Measurements from ENCODE around the gene MXRA5. TPM values are rescaled to one million over a fixed set of nuclear protein-coding genes. Genes with fewer than 3 reads are reported as not detected.
"Not testable (repeated sequence)": the region's sequence is repeated elsewhere in the genome, so short reads cannot be mapped to it uniquely, and the experiment has no call there.

Gene MXRA5
- total RNA-seq, 1 experiment from 2014 or later, result not detected

GRCh38 chrX:3345281-3346191 is 916 bp downstream of the MXRA5 start:
- DNase-seq (ENCODE audit: low spot score), result no peak
- in situ Hi-C loops (cut with HindIII; ENCODE audit: low sequenced_read_pairs), result no loop called here

GRCh38 chrX:3343569-3343968 is 2.9 kb downstream of the MXRA5 start:
- in situ Hi-C loops (cut with HindIII; ENCODE audit: low sequenced_read_pairs); DNase-seq (ENCODE audit: low spot score): not testable (repeated sequence)

GRCh38 chrX:3340016-3340415 is 6.4 kb downstream of the MXRA5 start:
- DNase-seq (ENCODE audit: low spot score), result no peak
- in situ Hi-C loops (cut with HindIII; ENCODE audit: low sequenced_read_pairs), result no loop called here

- DNase-seq (ENCODE audit: low spot score), result no peak
- in situ Hi-C loops (cut with HindIII; ENCODE audit: low sequenced_read_pairs), result no loop called here
Observed at GRCh38 chrX:3326681-3327080, 19.8 kb downstream of the MXRA5 start.

- in situ Hi-C loops (cut with HindIII; ENCODE audit: low sequenced_read_pairs), result no loop called here
- no peak for DNase-seq (ENCODE audit: low spot score)
Observed at GRCh38 chrX:3320471-3321046, 25.9 kb downstream of the MXRA5 start.

- DNase-seq (ENCODE audit: low spot score), result no peak
- in situ Hi-C loops (cut with HindIII; ENCODE audit: low sequenced_read_pairs), result no loop called here
Observed at GRCh38 chrX:3317191-3317718, 29.2 kb downstream of the MXRA5 start.

GRCh38 chrX:3312109-3312508 is 34.3 kb downstream of the MXRA5 start:
- no peak for DNase-seq (ENCODE audit: low spot score)
- in situ Hi-C loops (cut with HindIII; ENCODE audit: low sequenced_read_pairs), result no loop called here

- in situ Hi-C loops (cut with HindIII; ENCODE audit: low sequenced_read_pairs), result no loop called here
Observed at GRCh38 chrX:3307881-3308280, 38.6 kb downstream of the MXRA5 start.

GRCh38 chrX:3299636-3300035 is 46.8 kb downstream of the MXRA5 start:
- in situ Hi-C loops (cut with HindIII; ENCODE audit: low sequenced_read_pairs), result no loop called here

More at GRCh38 chrX:3307881-3308280, 38.6 kb downstream of the MXRA5 start:
- DNase-seq (ENCODE audit: low spot score), result no peak

GRCh38 chrX:3295731-3296130 is 50.7 kb downstream of the MXRA5 start:
- in situ Hi-C loops (cut with HindIII; ENCODE audit: low sequenced_read_pairs), result no loop called here
- DNase-seq (ENCODE audit: low spot score), result no peak

More at GRCh38 chrX:3299636-3300035, 46.8 kb downstream of the MXRA5 start:
- no peak for DNase-seq (ENCODE audit: low spot score)

- DNase-seq (ENCODE audit: low spot score), result no peak
- in situ Hi-C loops (cut with HindIII; ENCODE audit: low sequenced_read_pairs), result no loop called here
Observed at GRCh38 chrX:3293251-3293650, 53.2 kb downstream of the MXRA5 start.

GRCh38 chrX:3290561-3290960 is 55.9 kb downstream of the MXRA5 start:
- no peak for DNase-seq (ENCODE audit: low spot score)
- in situ Hi-C loops (cut with HindIII; ENCODE audit: low sequenced_read_pairs), result no loop called here

GRCh38 chrX:3286196-3286945 is 60.1 kb downstream of the MXRA5 start:
- no peak for DNase-seq (ENCODE audit: low spot score)
- in situ Hi-C loops (cut with HindIII; ENCODE audit: low sequenced_read_pairs), result no loop called here

GRCh38 chrX:3280706-3281105 is 65.7 kb downstream of the MXRA5 start:
- in situ Hi-C loops (cut with HindIII; ENCODE audit: low sequenced_read_pairs), result no loop called here
- no peak for DNase-seq (ENCODE audit: low spot score)

GRCh38 chrX:3273668-3274067 is 72.8 kb downstream of the MXRA5 start:
- in situ Hi-C loops (cut with HindIII; ENCODE audit: low sequenced_read_pairs); DNase-seq (ENCODE audit: low spot score): not testable (repeated sequence)

GRCh38 chrX:3271834-3272186 is 74.6 kb downstream of the MXRA5 start:
- no peak for DNase-seq (ENCODE audit: low spot score)
- in situ Hi-C loops (cut with HindIII; ENCODE audit: low sequenced_read_pairs), result no loop called here

GRCh38 chrX:3271183-3271833 is 75.1 kb downstream of the MXRA5 start:
- no peak for DNase-seq (ENCODE audit: low spot score)
- in situ Hi-C loops (cut with HindIII; ENCODE audit: low sequenced_read_pairs), result no loop called here

- in situ Hi-C loops (cut with HindIII; ENCODE audit: low sequenced_read_pairs), result no loop called here
- DNase-seq (ENCODE audit: low spot score), result no peak
Observed at GRCh38 chrX:3268829-3269228, 77.6 kb downstream of the MXRA5 start.

- DNase-seq (ENCODE audit: low spot score), result no peak
Observed at GRCh38 chrX:3263681-3264126, 82.7 kb downstream of the MXRA5 start.

More at GRCh38 chrX:3263681-3264126, 82.7 kb downstream of the MXRA5 start:
- in situ Hi-C loops (cut with HindIII; ENCODE audit: low sequenced_read_pairs), result no loop called here
